ENCODE data around the gene NGF.
"Not testable (repeated sequence)": the region's sequence is repeated elsewhere in the genome, so short reads cannot be mapped to it uniquely, and the experiment has no call there.

The NGF gene

DNA sequence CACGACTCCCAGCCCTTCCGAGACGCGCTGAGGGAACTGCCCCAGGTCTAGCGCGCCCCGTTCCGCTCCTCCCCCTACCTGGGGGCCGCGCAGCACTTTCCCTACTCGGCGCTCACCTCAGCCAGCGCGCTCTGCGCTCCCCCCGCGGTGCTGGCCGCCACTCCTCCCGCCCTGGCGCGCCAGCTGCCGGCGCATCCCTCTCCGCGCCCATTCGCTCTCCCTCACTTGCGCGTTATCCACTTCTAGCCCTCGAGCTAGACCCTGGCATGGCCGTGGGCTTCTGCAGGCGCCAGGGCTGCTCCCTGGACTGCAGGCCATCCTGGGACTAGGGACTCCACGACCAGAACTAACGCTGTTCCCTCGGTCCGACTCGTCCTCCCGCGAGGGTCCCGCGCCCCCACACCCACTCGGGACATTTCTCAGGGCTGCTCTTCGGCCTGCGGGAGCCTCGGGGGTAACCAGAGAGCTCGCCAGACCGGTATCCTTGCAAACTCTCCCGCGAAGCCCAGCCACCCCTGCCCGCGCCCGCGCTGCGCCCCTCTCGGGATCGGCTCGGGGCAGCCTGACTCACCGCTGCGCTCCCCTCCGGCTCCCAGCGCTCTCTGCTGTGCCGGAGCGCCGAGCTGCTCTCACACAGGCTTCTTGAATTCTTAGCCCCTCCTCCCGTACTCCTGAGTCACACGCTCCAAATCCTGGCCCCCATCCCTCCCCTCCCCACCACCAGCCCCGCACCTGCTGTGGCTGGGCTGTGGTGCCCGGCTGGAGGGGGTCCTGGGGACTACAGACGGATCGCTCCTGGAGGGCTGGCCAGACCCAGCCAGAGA is at the start of gene NGF:
TSS of gene NGF (minus strand) at position 617 of the 824 bp plus-strand sequence. CDS start 51,454 bp downstream, outside the sequence.
- in situ Hi-C loops (cut with HindIII; ENCODE audit: low pct_unique_long_range_greater_than_20kb, low sequenced_read_pairs), result no loop called here
- peak; percentile 2 to 32 for DNase-seq (ENCODE audit: low read depth in 1 of 2, low spot score in 1 of 2)
- no peak for TF ChIP-seq JUND (IDR thresholded peaks at IDR 0.05; ENCODE audit: low read depth)

GRCh38 chr1:115383455-115383854 is 45.4 kb upstream of the NGF start:
- DNase-seq (ENCODE audit: low read depth in 1 of 2, low spot score in 1 of 2); in situ Hi-C loops (cut with HindIII; ENCODE audit: low pct_unique_long_range_greater_than_20kb, low sequenced_read_pairs): not testable (repeated sequence)

DNA sequence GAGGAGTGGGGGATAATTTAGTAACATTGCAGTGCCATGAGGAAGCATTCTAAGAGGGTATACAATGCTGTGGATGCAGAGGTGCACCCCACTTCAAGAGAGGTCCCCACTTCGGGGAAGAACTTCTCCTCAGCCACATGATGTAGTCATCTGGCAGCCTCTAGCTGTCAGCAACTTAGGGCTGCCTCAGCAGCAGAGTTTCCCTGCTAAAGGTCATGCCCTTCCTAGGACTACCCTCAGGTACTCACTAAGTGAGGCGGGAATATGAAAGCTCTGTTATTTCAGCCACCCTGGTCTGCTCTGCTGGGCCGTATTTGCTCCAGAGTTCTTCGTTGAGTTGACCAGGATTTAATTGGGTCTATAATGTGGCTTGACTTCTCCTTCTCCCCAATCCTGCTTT is 41.9 kb upstream of the NGF start:
- TF ChIP-seq JUND (IDR thresholded peaks at IDR 0.05; ENCODE audit: low read depth), result no peak
- in situ Hi-C loops (cut with HindIII; ENCODE audit: low pct_unique_long_range_greater_than_20kb, low sequenced_read_pairs), result no loop called here
- no peak for DNase-seq (ENCODE audit: low read depth in 1 of 2, low spot score in 1 of 2)

DNA sequence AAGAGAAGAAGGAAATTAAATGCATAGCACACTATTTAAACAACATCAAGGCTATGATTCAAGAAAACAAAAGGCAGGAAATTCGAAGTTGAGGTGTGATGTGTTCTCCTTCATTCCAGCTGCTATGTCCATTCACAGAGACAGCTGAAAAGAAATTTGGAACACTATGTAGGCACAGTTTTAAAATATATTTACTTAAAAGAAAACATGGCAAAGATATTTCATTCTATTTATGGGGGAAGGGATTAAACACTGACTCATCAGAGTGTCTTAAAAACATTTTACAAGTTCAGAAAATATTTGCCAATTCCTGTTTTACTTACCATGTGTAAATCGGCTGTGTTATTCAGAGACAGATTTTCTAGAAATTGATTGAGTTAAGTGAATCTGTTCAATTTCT is 39.4 kb upstream of the NGF start:
- TF ChIP-seq JUND (IDR thresholded peaks at IDR 0.05; ENCODE audit: low read depth), result no peak
- no peak for DNase-seq (ENCODE audit: low read depth in 1 of 2, low spot score in 1 of 2)
- in situ Hi-C loops (cut with HindIII; ENCODE audit: low pct_unique_long_range_greater_than_20kb, low sequenced_read_pairs), result no loop called here

- in situ Hi-C loops (cut with HindIII; ENCODE audit: low pct_unique_long_range_greater_than_20kb, low sequenced_read_pairs), result no loop called here
- no peak for TF ChIP-seq JUND (IDR thresholded peaks at IDR 0.05; ENCODE audit: low read depth)
- no peak for DNase-seq (ENCODE audit: low read depth in 1 of 2, low spot score in 1 of 2)
These were observed 36.5 kb upstream of the NGF start for GRCh38 chr1:115374598-115374997.

DNA sequence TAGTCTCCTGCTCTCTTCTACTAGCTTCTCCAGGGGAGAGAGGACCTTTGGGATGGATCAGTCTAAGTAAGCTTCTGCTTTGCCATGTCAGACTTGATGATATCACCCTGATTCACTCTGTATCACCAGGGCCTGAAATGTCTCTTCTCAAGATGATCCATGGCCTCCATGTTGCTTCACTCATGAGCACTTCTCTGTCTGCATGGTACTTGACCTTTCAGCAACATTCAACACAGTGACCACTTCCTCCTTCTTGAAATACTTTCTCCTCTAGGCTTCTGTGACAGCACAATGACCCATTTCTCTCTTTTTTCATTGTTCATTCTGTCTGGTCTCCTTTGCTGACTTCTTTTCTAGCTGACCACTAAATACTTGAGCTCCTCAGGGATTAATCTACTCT is 35.3 kb upstream of the NGF start:
- no peak for TF ChIP-seq JUND (IDR thresholded peaks at IDR 0.05; ENCODE audit: low read depth)
- no peak for DNase-seq (ENCODE audit: low read depth in 1 of 2, low spot score in 1 of 2)

GRCh38 chr1:115365738-115366137 is 27.7 kb upstream of the NGF start:
- TF ChIP-seq JUND (IDR thresholded peaks at IDR 0.05; ENCODE audit: low read depth), result no peak
- in situ Hi-C loops (cut with HindIII; ENCODE audit: low pct_unique_long_range_greater_than_20kb, low sequenced_read_pairs), result no loop called here

More for the DNA sequence above, 35.3 kb upstream of the NGF start:
- in situ Hi-C loops (cut with HindIII; ENCODE audit: low pct_unique_long_range_greater_than_20kb, low sequenced_read_pairs), result no loop called here

GRCh38 chr1:115364780-115365155 is 26.7 kb upstream of the NGF start:
- no peak for DNase-seq (ENCODE audit: low read depth in 1 of 2, low spot score in 1 of 2)

More at GRCh38 chr1:115365738-115366137, 27.7 kb upstream of the NGF start:
- no peak for DNase-seq (ENCODE audit: low read depth in 1 of 2, low spot score in 1 of 2)

DNA sequence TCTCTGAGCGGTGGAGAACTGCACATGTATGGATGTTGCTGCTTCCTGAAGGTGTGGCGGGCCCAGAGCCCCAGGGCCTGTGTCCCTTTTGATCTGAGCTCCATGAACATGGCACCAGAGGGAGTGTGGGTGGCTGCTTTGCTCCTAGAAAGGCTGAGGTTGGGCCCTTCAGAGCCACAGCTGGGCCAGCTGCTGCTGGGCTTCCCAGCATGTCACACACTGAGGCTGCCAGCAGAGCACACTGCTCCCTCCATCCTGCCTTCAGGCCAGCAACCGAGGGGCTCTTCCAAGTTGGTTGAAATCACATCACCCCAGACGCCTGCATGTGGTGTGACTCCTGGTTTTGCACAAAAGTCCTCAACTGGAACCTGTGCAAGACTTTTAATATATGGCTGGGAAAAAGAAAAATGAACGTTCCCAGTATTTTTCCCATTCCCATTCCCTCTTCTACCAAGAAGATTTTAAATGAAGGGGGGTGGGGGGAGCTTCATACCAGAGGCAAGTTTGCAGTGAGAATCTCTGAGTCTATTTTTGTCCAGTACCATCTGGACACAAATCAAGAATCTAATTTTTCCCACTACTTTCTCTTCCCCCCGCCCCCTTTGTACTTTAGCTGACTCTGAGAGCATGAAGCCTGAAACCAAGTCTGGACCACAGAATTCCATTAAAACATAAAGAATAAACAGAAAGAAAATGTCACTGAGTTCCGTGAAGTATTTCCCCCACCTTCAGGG is 26.2 kb upstream of the NGF start:
- in situ Hi-C loops (cut with HindIII; ENCODE audit: low pct_unique_long_range_greater_than_20kb, low sequenced_read_pairs), result no loop called here
- no peak for DNase-seq (ENCODE audit: low read depth in 1 of 2, low spot score in 1 of 2)
- no peak for TF ChIP-seq JUND (IDR thresholded peaks at IDR 0.05; ENCODE audit: low read depth)

More at GRCh38 chr1:115364780-115365155, 26.7 kb upstream of the NGF start:
- in situ Hi-C loops (cut with HindIII; ENCODE audit: low pct_unique_long_range_greater_than_20kb, low sequenced_read_pairs), result no loop called here
- TF ChIP-seq JUND (IDR thresholded peaks at IDR 0.05; ENCODE audit: low read depth), result no peak

DNA sequence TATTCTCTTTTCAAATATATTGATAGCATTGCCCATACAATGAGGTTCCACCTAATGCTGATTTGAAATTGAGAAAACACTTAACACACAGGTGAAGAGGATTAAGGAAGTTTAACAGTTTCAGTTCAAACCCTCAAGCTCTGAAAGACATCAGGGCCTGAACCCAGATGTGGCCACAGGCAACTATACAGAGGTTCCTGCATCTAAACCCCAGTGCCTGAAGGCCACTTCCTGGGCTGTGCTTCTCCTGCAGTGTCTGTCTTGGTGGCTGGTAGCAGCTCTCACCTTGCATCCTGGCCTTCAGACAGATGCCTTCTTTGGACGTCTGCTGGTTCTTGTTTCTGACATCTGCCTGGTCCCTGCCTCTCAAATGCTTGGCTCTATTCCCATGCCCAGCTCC is 25.1 kb upstream of the NGF start:
- in situ Hi-C loops (cut with HindIII; ENCODE audit: low pct_unique_long_range_greater_than_20kb, low sequenced_read_pairs), result no loop called here
- no peak for DNase-seq (ENCODE audit: low read depth in 1 of 2, low spot score in 1 of 2)
- TF ChIP-seq JUND (IDR thresholded peaks at IDR 0.05; ENCODE audit: low read depth), result no peak

DNA sequence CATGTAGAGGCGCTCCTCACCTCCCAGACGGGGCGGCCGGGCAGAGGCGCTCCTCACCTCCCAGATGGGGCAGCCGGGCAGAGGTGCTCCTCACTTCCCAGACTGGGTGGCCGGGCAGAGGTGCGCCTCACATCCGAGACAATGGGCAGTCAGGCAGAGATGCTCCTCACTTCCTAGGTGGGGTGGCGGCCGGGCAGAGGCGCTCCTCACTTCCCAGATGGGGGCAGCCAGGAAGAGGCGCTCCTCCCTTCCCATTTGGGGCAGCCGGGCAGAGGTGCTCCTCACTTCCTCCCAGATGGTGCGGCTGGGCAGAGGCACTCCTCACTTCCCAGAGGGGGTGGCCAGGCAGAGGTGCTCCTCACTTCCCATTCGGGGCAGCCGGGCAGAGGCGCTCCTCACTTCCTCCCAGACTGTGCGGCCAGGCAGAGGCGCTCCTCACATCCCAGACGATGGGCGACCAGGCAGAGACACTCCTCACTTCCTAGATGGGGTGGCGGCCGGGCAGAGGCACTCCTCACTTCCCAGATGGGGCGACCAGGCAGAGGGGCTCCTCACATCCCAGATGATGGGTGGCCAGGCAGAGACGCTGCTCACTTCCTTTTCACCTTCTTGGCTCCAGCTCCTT is 22.6 kb upstream of the NGF start:
- not testable (repeated sequence) for DNase-seq (ENCODE audit: low read depth in 1 of 2, low spot score in 1 of 2)

GRCh38 chr1:115359787-115360452 is 21.9 kb upstream of the NGF start:
- DNase-seq (ENCODE audit: low read depth in 1 of 2, low spot score in 1 of 2); in situ Hi-C loops (cut with HindIII; ENCODE audit: low pct_unique_long_range_greater_than_20kb, low sequenced_read_pairs): not testable (repeated sequence)

More for the DNA sequence above, 22.6 kb upstream of the NGF start:
- in situ Hi-C loops (cut with HindIII; ENCODE audit: low pct_unique_long_range_greater_than_20kb, low sequenced_read_pairs), result not testable (repeated sequence)
